HG03175 (cell line): ENCODE data around the gene ZNF521.
"Not testable (repeated sequence)": the region's sequence is repeated elsewhere in the genome, so short reads cannot be mapped to it uniquely, and the experiment has no call there.

Source experiments
- ATAC-seq: cut with Tn5 transposase; IDR thresholded peaks from one replicate; pipeline ENCODE4 v1.9.1; 2021; ENCODE audit warnings: mild to moderate bottlenecking, moderate library complexity; ENCODE audit not compliant: unreplicated experiment

ZNF521 gene

GRCh38 chr18:25044694-25045093 lies 307.3 kb downstream of the ZNF521 start:
- no peak for ATAC-seq

GRCh38 chr18:25043104-25043503 lies 308.9 kb downstream of the ZNF521 start:
- ATAC-seq: no peak

GRCh38 chr18:25042641-25043051 lies 309.3 kb downstream of the ZNF521 start:
- ATAC-seq: no peak

- no peak for ATAC-seq
Observed at GRCh38 chr18:25039781-25040180, 312.2 kb downstream of the ZNF521 start.

GRCh38 chr18:25038261-25038660 lies 313.7 kb downstream of the ZNF521 start:
- no peak for ATAC-seq

- ATAC-seq: no peak
Observed at GRCh38 chr18:25033747-25034471, 318.1 kb downstream of the ZNF521 start.

- not testable (repeated sequence) for ATAC-seq
Observed at GRCh38 chr18:25033175-25033574, 318.8 kb downstream of the ZNF521 start.

GRCh38 chr18:25029802-25030201 lies 322.2 kb downstream of the ZNF521 start:
- no peak for ATAC-seq

- no peak for ATAC-seq
Observed at GRCh38 chr18:25019931-25020330, 332.0 kb downstream of the ZNF521 start.

GRCh38 chr18:25019086-25019860 lies 332.7 kb downstream of the ZNF521 start:
- ATAC-seq: no peak

- no peak for ATAC-seq
Observed at GRCh38 chr18:25016666-25017065, 335.3 kb downstream of the ZNF521 start.

GRCh38 chr18:25016181-25016580 lies 335.8 kb downstream of the ZNF521 start:
- ATAC-seq: no peak
